Keratinocyte (primary cell): ENCODE measurements around the gene RTN3. TPM values are rescaled to one million over a fixed set of nuclear protein-coding genes. Genes with fewer than 3 reads are reported as not detected.

Experiments
- DNase-seq: peaks from one replicate; pipeline ENCODE4 v3.0.0-alpha.2; 2011; ENCODE audit warnings: low read depth, missing footprints, low spot score
- FAIRE-seq: peaks from 2 replicates; lab custom pipeline; 2011; peaks lifted over from hg19 to GRCh38; lab: Jason Lieb, UNC
- H2AFZ ChIP-seq: 2 replicates; pipeline ENCODE4 v1.6.0; 2012; ENCODE audit warnings: low read length, control low read depth, inconsistent platforms; ENCODE audit not compliant: control insufficient read depth
- H3K27ac ChIP-seq: 2 replicates; pipeline ENCODE4 v1.5.1; 2011; ENCODE audit warnings: low read length; ENCODE audit not compliant: control insufficient read depth, insufficient read depth
- H3K27me3 ChIP-seq: 3 replicates; pipeline ENCODE4 v1.6.0; 2011; ENCODE audit warnings: low read length; ENCODE audit not compliant: control insufficient read depth, insufficient read depth; ENCODE audit errors: extremely low read depth
- H3K36me3 ChIP-seq, 2 experiments: 2 replicates in 1 of 2; 3 replicates in 1 of 2; pipeline ENCODE4 v1.5.1; 2011; ENCODE audit warnings: low read length in 2 of 2, mild to moderate bottlenecking in 1 of 2; ENCODE audit not compliant: control insufficient read depth in 2 of 2, insufficient read depth in 2 of 2; ENCODE audit errors: extremely low read depth in 1 of 2
- H3K4me1 ChIP-seq: 3 replicates; pipeline ENCODE4 v1.5.1; 2011; ENCODE audit warnings: low read length; ENCODE audit not compliant: control insufficient read depth, insufficient read depth; ENCODE audit errors: extremely low read depth
- H3K4me2 ChIP-seq: 3 replicates; pipeline ENCODE4 v1.6.0; 2011; ENCODE audit warnings: low read depth, low read length; ENCODE audit not compliant: control insufficient read depth, insufficient read depth; ENCODE audit errors: extremely low read depth
- H3K4me3 ChIP-seq, 3 experiments: fragments of 200-600 bp in 1 of 3; sonication (generic) in 1 of 3; 2 replicates in 2 of 3; 3 replicates in 1 of 3; pipeline ENCODE4 v1.5.1; 2011 to 2016; ENCODE audit warnings: low read length in 3 of 3, mild to moderate bottlenecking in 3 of 3, control low read depth in 2 of 3, inconsistent platforms in 1 of 3, low read depth in 1 of 3, mixed read lengths in 1 of 3, mixed run types in 1 of 3, moderate library complexity in 1 of 3; ENCODE audit not compliant: control insufficient read depth in 2 of 3, insufficient read depth in 2 of 3; ENCODE audit errors: extremely low read depth in 1 of 3
- H3K79me2 ChIP-seq: 2 replicates; pipeline ENCODE4 v1.6.0; 2012; ENCODE audit warnings: low read length; ENCODE audit not compliant: control insufficient read depth, insufficient read depth
- H3K9ac ChIP-seq: 3 replicates; pipeline ENCODE4 v1.6.0; 2011; ENCODE audit warnings: low read length; ENCODE audit not compliant: control insufficient read depth, insufficient read depth; ENCODE audit errors: extremely low read depth
- H3K9me1 ChIP-seq: 3 replicates; pipeline ENCODE4 v1.6.0; 2011; ENCODE audit warnings: low read length; ENCODE audit not compliant: control insufficient read depth, insufficient read depth; ENCODE audit errors: extremely low read depth
- H3K9me3 ChIP-seq: 2 replicates; pipeline ENCODE4 v1.5.1; 2012; ENCODE audit warnings: low read depth, low read length; ENCODE audit not compliant: control insufficient read depth
- H4K20me1 ChIP-seq: 3 replicates; pipeline ENCODE4 v1.6.0; 2011; ENCODE audit warnings: low read length; ENCODE audit not compliant: control insufficient read depth, insufficient read depth; ENCODE audit errors: extremely low read depth
- EZH2 ChIP-seq: IDR thresholded peaks from one replicate; pipeline ENCODE4 v1.6.1; 2012; ENCODE audit warnings: inconsistent platforms, mild to moderate bottlenecking, low read length, moderate library complexity
- dilution Hi-C: fragments of 300-500 bp; cut with MboI; formaldehyde crosslinking; loops from one replicate; pipeline ENCODE4 v1.7.0; 2020; ENCODE audit warnings: low sequenced_read_pairs; ENCODE audit not compliant: extremely low pct_ligation_motif_present
- polyA plus RNA-seq, 5 experiments: library from polyadenylated mRNA; depleted of rRNA in 3 of 5; stranded (reverse) in 3 of 5; stranded (forward) in 1 of 5; unstranded in 1 of 5; fragments of >200 nt; gene quantifications; 1 replicate in 1 of 5; 2 replicates in 3 of 5; 3 replicates in 1 of 5; pipeline versions ENCODE4 v1.2.1 to v1.2.3, GENCODE V29; 2011 to 2012; ENCODE audit warnings: missing spikeins in 2 of 5, low read depth in 1 of 5, low replicate concordance in 1 of 5
- TF ChIP-seq, protein P1 (sequence below), 3 experiments: IDR thresholded peaks in 1 of 3; conservative IDR thresholded peaks in 1 of 3; optimal IDR thresholded peaks in 1 of 3; 2 replicates in 2 of 3; 3 replicates in 1 of 3; pipeline versions ENCODE3 to v1.5.1; 2011; ENCODE audit warnings: low read length in 3 of 3, mild to moderate bottlenecking in 3 of 3, moderate library complexity in 2 of 3, control low read depth in 1 of 3, inconsistent platforms in 1 of 3; ENCODE audit not compliant: insufficient read depth in 2 of 3; ENCODE audit errors: extremely low read depth in 1 of 3

Gene RTN3
- polyA plus RNA-seq, 1 donor (not counting 4 experiments of a cell fraction or from before 2014, with no cell fraction given): 50.8 TPM

DNA sequence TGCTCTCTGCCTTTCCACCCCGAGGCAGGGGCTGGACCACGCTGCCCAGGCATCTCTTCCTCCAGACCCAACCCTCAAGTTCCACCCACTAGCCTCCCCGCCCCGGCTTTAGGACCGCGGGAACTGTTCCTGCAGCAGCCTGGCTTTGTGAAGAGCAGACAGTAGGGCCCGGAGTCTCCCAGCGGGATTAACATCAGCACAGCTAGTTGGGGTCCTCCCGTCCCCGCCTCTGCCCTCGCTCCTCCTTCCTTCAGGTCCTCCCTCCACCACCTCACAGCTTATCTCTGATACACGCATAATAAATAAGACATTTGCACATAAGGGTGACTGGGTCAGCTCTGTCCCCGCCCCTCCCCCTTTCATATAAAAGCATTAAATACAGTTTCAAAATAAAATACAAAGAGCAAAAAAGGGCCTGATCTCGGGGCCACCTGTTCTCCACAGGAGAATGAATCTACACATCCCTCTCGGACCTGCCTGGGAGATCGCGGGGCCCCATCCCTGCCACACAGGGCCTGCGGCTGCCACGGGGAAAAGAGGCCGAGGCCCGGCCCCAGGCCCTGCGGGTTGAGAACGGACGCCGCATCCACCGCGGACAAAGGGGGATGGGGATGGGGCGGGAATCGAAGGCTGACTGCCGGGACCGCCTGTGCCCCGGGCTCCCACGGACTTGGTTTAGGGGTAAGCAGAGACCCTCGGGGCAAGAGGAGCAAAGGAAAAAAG, 80.8 kb downstream of the RTN3 start:
- peaks cover 2 to 4% of the 10 kb centered on the region in 2 experiments for H3K36me3 ChIP-seq
- peaks cover 3% of the 10 kb centered on the region for H3K79me2 ChIP-seq
- FAIRE-seq: no peak
- H3K9ac ChIP-seq: no peak overlapping the region
- peaks cover 3% of the 10 kb centered on the region for H3K4me1 ChIP-seq
- H3K9me1 ChIP-seq: no peaks in the 10 kb centered on the region
- no peak overlapping the region for H3K4me3 ChIP-seq
- dilution Hi-C loops: no loop called here
- no peaks in the 10 kb centered on the region for H3K9me3 ChIP-seq
- H3K27ac ChIP-seq: no peak overlapping the region
- peak overlapping the region; percentile 10 for H3K4me2 ChIP-seq
- TF ChIP-seq, protein P1, sequence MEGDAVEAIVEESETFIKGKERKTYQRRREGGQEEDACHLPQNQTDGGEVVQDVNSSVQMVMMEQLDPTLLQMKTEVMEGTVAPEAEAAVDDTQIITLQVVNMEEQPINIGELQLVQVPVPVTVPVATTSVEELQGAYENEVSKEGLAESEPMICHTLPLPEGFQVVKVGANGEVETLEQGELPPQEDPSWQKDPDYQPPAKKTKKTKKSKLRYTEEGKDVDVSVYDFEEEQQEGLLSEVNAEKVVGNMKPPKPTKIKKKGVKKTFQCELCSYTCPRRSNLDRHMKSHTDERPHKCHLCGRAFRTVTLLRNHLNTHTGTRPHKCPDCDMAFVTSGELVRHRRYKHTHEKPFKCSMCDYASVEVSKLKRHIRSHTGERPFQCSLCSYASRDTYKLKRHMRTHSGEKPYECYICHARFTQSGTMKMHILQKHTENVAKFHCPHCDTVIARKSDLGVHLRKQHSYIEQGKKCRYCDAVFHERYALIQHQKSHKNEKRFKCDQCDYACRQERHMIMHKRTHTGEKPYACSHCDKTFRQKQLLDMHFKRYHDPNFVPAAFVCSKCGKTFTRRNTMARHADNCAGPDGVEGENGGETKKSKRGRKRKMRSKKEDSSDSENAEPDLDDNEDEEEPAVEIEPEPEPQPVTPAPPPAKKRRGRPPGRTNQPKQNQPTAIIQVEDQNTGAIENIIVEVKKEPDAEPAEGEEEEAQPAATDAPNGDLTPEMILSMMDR (optimal IDR thresholded peaks at IDR 0.05 in 1 of 3, IDR thresholded peaks at IDR 0.05 in 1 of 3, conservative IDR thresholded peaks at IDR 0.05 in 1 of 3; ENCODE audit: extremely low read depth in 1 of 3, insufficient read depth in 2 of 3, low read length in 3 of 3): no peak
- TF ChIP-seq EZH2: no peak
- no peaks in the 10 kb centered on the region for H3K27me3 ChIP-seq
- H4K20me1 ChIP-seq: peaks cover 5% of the 10 kb centered on the region
- no peak for DNase-seq
- H2AFZ ChIP-seq: no peak overlapping the region

DNA sequence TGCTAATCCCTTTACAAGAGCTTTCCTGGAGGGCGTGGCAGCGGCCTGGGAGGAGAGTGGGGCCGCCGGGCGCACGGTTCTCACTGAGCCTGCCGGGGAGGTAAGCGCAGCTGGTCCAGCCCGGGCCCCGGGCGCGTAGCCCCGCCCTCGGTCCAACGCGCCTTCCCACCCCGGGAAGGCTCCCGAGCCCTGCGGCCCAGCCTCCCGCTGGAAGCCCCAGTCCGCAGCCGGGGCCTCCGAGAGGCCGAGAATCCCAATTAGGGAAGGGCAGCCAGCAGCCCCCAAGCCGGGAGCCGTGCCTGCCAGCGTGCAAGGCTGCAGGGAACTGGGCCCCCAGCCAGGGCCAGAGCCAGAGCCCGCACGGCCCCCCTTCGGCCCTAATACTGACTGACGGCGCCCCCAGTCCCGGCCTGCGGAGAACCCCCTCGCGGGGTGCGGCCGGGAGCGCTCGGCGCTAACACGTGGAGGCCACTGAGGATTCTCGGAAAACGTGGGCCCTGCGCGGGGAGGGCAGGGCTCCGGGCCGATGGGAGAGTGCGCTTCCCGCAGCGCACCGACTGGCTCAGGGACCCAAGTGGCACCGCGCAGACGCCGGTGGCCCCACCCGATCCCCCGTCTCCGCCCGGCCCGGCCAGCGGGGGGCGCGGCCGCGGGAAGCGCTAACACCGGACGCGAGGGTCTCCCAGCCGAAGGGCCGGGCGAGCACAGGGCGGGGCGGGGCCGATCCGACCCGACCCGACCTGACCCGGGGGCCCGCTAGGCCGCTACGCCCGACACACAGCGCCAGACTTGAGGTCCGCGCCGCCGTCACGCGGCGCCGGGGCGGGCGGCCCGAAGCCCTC, 81.6 kb downstream of the RTN3 start:
- TF ChIP-seq EZH2: no peak
- TF ChIP-seq, protein P1 (optimal IDR thresholded peaks at IDR 0.05 in 1 of 3, IDR thresholded peaks at IDR 0.05 in 1 of 3, conservative IDR thresholded peaks at IDR 0.05 in 1 of 3; ENCODE audit: extremely low read depth in 1 of 3, insufficient read depth in 2 of 3, low read length in 3 of 3): peak in 1 of 3 experiments; percentile 0
- no peak overlapping the region for H3K9ac ChIP-seq
- dilution Hi-C loops: no loop called here
- H2AFZ ChIP-seq: no peak overlapping the region
- peaks cover 3% of the 10 kb centered on the region for H3K79me2 ChIP-seq
- no peaks in the 10 kb centered on the region for H3K9me1 ChIP-seq
- peaks cover 9% of the 10 kb centered on the region for H4K20me1 ChIP-seq
- no peaks in the 10 kb centered on the region for H3K27me3 ChIP-seq
- DNase-seq (no peak), FAIRE-seq (no peak)
- peaks cover 2 to 4% of the 10 kb centered on the region in 2 experiments for H3K36me3 ChIP-seq
- no peak overlapping the region for H3K4me3 ChIP-seq
- peak overlapping the region; percentile 10 for H3K4me2 ChIP-seq
- no peak overlapping the region for H3K27ac ChIP-seq
- peaks cover 8% of the 10 kb centered on the region for H3K4me1 ChIP-seq
- H3K9me3 ChIP-seq: no peaks in the 10 kb centered on the region
